ENCODE data around the gene KCNG1. TPM values are rescaled to one million over a fixed set of nuclear protein-coding genes. Genes with fewer than 3 reads are reported as not detected.

Gene KCNG1
- total RNA-seq, 1 donor from 2014 or later, result 2.2 TPM

DNA sequence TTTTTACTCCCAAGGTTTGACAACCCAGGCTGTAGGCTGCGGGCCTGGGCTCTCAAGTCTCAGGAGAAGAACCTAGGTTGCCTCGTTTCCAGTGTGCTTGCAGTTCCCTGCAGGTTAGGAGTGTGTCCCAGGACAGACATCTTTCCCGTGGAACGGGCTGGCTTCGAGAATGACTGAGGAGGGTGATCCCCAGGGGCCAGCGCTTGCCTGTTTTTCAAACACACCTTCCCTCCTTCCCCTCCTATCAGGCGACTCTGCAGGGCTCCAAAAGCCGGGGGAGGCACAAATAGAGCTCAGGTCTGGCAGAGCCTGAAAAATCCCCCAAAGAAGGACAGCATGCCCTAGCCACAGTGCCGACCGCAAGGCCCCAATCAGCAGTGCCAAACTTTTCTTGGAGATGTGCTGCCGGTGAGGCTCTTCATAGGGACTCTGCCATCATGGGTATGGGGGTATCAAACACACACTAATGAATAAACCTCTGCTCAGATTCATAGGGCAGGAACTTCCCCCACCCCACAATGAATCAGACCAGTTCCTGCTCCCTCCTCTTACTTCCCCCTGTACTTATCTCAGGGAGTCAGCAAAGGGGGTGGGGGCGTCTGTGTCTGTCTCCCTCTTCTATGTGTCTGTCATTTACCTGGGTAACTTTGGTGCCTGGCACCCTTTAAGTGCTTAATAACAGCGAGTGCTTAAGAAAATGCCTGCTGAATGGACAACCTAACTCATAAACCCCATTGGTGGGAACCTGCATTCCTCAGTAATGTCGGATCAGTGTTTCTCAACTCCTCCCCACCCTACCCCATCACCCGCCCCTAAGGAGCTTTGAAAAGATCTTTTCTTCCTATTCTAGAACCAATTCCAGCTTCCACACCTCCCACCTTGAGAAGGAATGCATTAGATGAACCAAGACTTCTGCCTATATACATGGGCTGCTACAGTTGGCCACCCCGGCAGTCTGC, 1.6 kb downstream of the KCNG1 start:
- Mint-ChIP-seq H3K4me1 (peaks cover 56% of the 10 kb centered on the region), H3K36me3 (peaks cover 2% of the 10 kb centered on the region), H3K4me3 (peak overlapping the region; percentile 84), H3K9me3 (no peaks in the 10 kb centered on the region), H3K27me3 (ENCODE audit: insufficient read depth, low read depth) (peaks cover 34% of the 10 kb centered on the region), H3K27ac (no peak overlapping the region)
- H3K79me2 ChIP-seq (ENCODE audit: low read depth), result no peaks in the 10 kb centered on the region
- TF ChIP-seq CTCF (IDR thresholded peaks at IDR 0.05) (no peak), EZH2 (IDR thresholded peaks at IDR 0.05) (no peak), EZH2phosphoT487 (IDR thresholded peaks at IDR 0.05) (no peak)
- H3K36me3 ChIP-seq, result no peaks in the 10 kb centered on the region
- peak overlapping the region; percentile 54 for H3K4me3 ChIP-seq
- no peaks in the 10 kb centered on the region for H4K20me1 ChIP-seq (ENCODE audit: low read depth)
- H3F3A ChIP-seq (ENCODE audit: low read depth), result peaks cover 23% of the 10 kb centered on the region
- H3K9ac ChIP-seq, result no peak overlapping the region
- H3K27me3 ChIP-seq, result peaks cover 64% of the 10 kb centered on the region
- no peaks in the 10 kb centered on the region for H3K9me3 ChIP-seq (ENCODE audit: low read depth)
- H3K27ac ChIP-seq, result no peak overlapping the region
- DNase-seq (ENCODE audit: low spot score), result peak; percentile 64
- H2AFZ ChIP-seq (replicated peaks), result peak overlapping the region; percentile 8
- H3K4me2 ChIP-seq, result peak overlapping the region; percentile 84
- H3K4me1 ChIP-seq, result peaks cover 38% of the 10 kb centered on the region

DNA sequence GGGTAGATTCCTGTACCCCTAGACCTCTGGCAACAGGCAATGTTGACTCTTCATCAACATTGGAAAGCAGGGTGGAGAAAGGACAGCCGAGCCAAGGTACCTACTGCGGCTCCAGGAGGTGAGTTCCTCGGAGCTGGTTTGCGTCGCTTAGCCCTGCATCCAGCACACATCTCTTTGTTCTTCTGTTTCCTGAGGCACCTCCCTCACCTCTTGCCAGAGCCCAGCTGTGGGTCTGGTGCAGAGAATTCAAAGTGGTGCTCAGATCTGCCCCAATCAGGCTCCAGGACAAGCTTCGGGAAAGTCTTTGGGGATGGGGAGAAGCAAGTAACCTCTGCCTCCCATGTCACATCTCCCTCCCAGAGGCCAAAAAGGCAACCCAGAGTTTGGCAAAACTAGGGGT, 2.2 kb downstream of the KCNG1 start:
- Histone ChIP-seq H3K27me3 (peaks cover 57% of the 10 kb centered on the region), H3F3A (ENCODE audit: low read depth) (peaks cover 23% of the 10 kb centered on the region), H3K4me3 (no peak overlapping the region), H3K4me1 (peaks cover 38% of the 10 kb centered on the region), H2AFZ (replicated peaks) (peak overlapping the region; percentile 8), H3K27ac (no peak overlapping the region), H3K9me3 (ENCODE audit: low read depth) (no peaks in the 10 kb centered on the region), H3K9ac (no peak overlapping the region), H3K36me3 (no peaks in the 10 kb centered on the region), H3K4me2 (peak overlapping the region; percentile 84), H3K79me2 (ENCODE audit: low read depth) (no peaks in the 10 kb centered on the region), H4K20me1 (ENCODE audit: low read depth) (no peaks in the 10 kb centered on the region)
- DNase-seq (ENCODE audit: low spot score), result peak; percentile 46
- Mint-ChIP-seq H3K4me3 (no peak overlapping the region), H3K4me1 (peaks cover 52% of the 10 kb centered on the region), H3K9me3 (no peaks in the 10 kb centered on the region), H3K27me3 (ENCODE audit: insufficient read depth, low read depth) (peaks cover 33% of the 10 kb centered on the region), H3K27ac (no peak overlapping the region), H3K36me3 (peaks cover 2% of the 10 kb centered on the region)
- no peak for TF ChIP-seq EZH2 (IDR thresholded peaks at IDR 0.05)
- TF ChIP-seq CTCF (IDR thresholded peaks at IDR 0.05), result no peak
- TF ChIP-seq EZH2phosphoT487 (IDR thresholded peaks at IDR 0.05), result no peak

- Histone ChIP-seq H3K4me3 (no peak overlapping the region), H3K4me1 (peaks cover 39% of the 10 kb centered on the region), H2AFZ (replicated peaks) (no peak overlapping the region), H3K9me3 (ENCODE audit: low read depth) (no peaks in the 10 kb centered on the region), H3K4me2 (peak overlapping the region; percentile 84), H3K27me3 (peaks cover 50% of the 10 kb centered on the region), H4K20me1 (ENCODE audit: low read depth) (no peaks in the 10 kb centered on the region), H3K27ac (no peak overlapping the region), H3F3A (ENCODE audit: low read depth) (peaks cover 23% of the 10 kb centered on the region), H3K79me2 (ENCODE audit: low read depth) (no peaks in the 10 kb centered on the region), H3K36me3 (no peaks in the 10 kb centered on the region), H3K9ac (no peak overlapping the region)
- no peak overlapping the region for H3K4me3 Mint-ChIP-seq
- peaks cover 55% of the 10 kb centered on the region for H3K4me1 Mint-ChIP-seq
- peaks cover 30% of the 10 kb centered on the region for H3K27me3 Mint-ChIP-seq (ENCODE audit: insufficient read depth, low read depth)
- H3K36me3 Mint-ChIP-seq, result peaks cover 2% of the 10 kb centered on the region
- no peak overlapping the region for H3K27ac Mint-ChIP-seq
- no peaks in the 10 kb centered on the region for H3K9me3 Mint-ChIP-seq
- no peak for DNase-seq (ENCODE audit: low spot score)
- no peak for TF ChIP-seq CTCF (IDR thresholded peaks at IDR 0.05)
- TF ChIP-seq EZH2phosphoT487 (IDR thresholded peaks at IDR 0.05), result no peak
Observed at GRCh38 chr20:51019656-51020592, 3.0 kb downstream of the KCNG1 start.
